ENCODE measurements around the gene GRK3.

DNA sequence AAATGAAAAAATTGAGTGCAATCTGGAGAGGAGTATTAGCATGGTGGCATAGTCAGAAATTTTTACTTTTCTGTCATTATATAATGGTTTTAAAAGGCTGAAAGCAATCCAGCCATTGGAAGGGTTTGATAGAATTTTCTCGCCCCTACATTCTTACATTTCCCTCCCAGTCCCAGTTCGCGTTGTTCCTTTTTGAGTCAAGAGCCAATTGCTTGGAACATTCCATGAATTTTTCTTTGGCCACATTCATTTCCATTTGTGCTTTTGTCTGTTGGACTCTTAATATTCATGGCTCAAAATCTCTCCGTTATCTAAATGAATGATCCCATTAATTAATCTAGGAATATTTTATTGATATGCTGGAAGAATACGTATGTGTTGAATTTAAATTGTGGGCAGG lies 66.0 kb downstream of the GRK3 start:
- TF ChIP-seq, protein P1, sequence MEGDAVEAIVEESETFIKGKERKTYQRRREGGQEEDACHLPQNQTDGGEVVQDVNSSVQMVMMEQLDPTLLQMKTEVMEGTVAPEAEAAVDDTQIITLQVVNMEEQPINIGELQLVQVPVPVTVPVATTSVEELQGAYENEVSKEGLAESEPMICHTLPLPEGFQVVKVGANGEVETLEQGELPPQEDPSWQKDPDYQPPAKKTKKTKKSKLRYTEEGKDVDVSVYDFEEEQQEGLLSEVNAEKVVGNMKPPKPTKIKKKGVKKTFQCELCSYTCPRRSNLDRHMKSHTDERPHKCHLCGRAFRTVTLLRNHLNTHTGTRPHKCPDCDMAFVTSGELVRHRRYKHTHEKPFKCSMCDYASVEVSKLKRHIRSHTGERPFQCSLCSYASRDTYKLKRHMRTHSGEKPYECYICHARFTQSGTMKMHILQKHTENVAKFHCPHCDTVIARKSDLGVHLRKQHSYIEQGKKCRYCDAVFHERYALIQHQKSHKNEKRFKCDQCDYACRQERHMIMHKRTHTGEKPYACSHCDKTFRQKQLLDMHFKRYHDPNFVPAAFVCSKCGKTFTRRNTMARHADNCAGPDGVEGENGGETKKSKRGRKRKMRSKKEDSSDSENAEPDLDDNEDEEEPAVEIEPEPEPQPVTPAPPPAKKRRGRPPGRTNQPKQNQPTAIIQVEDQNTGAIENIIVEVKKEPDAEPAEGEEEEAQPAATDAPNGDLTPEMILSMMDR (IDR thresholded peaks at IDR 0.05) = no peak
- TF ChIP-seq POLR2A (IDR thresholded peaks at IDR 0.05) = no peak

All from thyroid gland (tissue), 4 donors.